ENCODE measurements around the gene LRMDA. TPM values are rescaled to one million over a fixed set of nuclear protein-coding genes. Genes with fewer than 3 reads are reported as not detected.

Gene LRMDA
- total RNA-seq, 1 donor from 2014 or later, result 19.4 TPM

DNA sequence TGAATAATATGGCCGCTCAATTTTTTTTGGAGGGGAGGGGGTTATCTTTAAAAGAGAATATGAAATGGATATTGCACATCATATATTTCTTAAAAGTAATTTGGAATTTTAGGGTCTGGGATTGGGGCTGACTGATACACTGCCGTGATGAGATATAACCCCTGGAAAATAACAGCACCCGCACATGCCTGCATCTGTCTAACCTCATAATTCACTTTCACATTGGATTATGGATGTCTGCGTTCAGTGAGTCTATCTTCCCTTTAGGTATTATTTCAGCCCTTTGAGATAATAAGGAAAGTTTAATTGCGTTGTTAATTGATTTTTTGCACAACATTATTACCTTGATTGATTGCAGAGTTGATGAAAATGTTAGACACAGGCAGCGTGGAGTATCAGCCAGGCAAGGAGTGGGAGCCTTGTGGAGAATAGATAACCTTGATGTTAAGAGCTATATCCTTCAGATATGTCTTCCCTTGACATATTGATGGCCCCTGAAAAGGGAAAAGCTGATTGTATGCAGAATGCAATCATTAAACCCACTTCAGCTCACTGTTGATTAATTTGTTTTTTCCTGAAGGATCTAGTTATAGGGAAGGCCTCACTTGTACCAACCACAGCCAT lies 1111.0 kb downstream of the LRMDA start:
- H3K36me3 Mint-ChIP-seq (ENCODE audit: low read depth, unreplicated experiment), result no peaks in the 10 kb centered on the region

DNA sequence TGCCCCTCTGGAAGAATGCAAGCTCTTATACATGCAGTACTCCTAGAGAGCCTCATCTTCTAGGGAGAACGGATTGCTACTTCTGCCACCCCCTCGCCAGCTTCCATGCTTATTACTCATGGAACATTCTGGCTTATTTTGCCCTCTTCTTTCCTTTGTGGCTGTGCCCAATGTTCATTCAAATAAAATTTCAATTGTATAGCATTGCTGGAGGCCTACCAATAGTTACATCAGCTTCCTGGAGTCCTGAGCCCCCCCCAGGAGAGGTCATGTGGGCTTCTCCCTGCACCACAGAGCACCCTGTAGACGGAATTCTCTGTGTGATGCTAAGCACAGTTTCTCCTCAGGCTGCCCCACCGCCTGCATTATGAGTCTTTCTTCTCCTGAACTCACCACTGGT lies 1112.2 kb downstream of the LRMDA start:
- DNase-seq (ENCODE audit: low spot score), result no peak
- H3K27me3 Mint-ChIP-seq (ENCODE audit: unreplicated experiment), result peaks cover 3% of the 10 kb centered on the region

More for the DNA sequence above, 1111.0 kb downstream of the LRMDA start:
- Mint-ChIP-seq H3K4me3 (ENCODE audit: unreplicated experiment) (no peak overlapping the region), H3K27ac (ENCODE audit: unreplicated experiment) (no peak overlapping the region), H3K4me1 (ENCODE audit: unreplicated experiment) (no peaks in the 10 kb centered on the region), H3K27me3 (ENCODE audit: unreplicated experiment) (peaks cover 3% of the 10 kb centered on the region), H3K9me3 (ENCODE audit: unreplicated experiment) (no peaks in the 10 kb centered on the region)
- DNase-seq (ENCODE audit: low spot score), result no peak
- TF ChIP-seq, protein P1, sequence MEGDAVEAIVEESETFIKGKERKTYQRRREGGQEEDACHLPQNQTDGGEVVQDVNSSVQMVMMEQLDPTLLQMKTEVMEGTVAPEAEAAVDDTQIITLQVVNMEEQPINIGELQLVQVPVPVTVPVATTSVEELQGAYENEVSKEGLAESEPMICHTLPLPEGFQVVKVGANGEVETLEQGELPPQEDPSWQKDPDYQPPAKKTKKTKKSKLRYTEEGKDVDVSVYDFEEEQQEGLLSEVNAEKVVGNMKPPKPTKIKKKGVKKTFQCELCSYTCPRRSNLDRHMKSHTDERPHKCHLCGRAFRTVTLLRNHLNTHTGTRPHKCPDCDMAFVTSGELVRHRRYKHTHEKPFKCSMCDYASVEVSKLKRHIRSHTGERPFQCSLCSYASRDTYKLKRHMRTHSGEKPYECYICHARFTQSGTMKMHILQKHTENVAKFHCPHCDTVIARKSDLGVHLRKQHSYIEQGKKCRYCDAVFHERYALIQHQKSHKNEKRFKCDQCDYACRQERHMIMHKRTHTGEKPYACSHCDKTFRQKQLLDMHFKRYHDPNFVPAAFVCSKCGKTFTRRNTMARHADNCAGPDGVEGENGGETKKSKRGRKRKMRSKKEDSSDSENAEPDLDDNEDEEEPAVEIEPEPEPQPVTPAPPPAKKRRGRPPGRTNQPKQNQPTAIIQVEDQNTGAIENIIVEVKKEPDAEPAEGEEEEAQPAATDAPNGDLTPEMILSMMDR (IDR thresholded peaks at IDR 0.05; ENCODE audit: unreplicated experiment), result no peak

DNA sequence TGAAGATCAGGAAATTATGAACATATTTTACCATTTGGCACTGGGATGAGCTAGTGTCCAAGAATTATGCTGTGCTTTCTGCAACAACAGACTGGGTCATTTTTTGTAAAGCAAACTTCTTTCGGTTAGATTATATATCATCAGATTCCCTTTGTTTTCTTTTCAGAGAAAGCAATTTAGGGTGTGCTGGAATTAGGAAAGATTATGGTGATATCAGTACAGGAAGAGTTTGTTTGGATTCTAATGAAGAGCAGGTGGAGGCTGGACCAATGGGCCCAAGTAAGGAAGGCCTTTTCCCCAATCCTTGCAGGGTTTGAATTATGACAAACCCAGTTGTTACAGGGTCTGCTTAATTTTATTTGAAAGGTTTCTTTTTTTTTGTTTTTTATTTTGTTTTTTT lies 1113.4 kb downstream of the LRMDA start:
- TF ChIP-seq, protein P1 (IDR thresholded peaks at IDR 0.05; ENCODE audit: unreplicated experiment), result no peak
- H3K4me3 Mint-ChIP-seq (ENCODE audit: unreplicated experiment), result no peak overlapping the region
- H3K36me3 Mint-ChIP-seq (ENCODE audit: low read depth, unreplicated experiment), result no peaks in the 10 kb centered on the region
- H3K27me3 Mint-ChIP-seq (ENCODE audit: unreplicated experiment), result peaks cover 3% of the 10 kb centered on the region
- no peak overlapping the region for H3K27ac Mint-ChIP-seq (ENCODE audit: unreplicated experiment)
- H3K9me3 Mint-ChIP-seq (ENCODE audit: unreplicated experiment), result no peaks in the 10 kb centered on the region
- DNase-seq (ENCODE audit: low spot score), result no peak
- peaks cover 4% of the 10 kb centered on the region for H3K4me1 Mint-ChIP-seq (ENCODE audit: unreplicated experiment)

More for the DNA sequence above, 1112.2 kb downstream of the LRMDA start:
- Mint-ChIP-seq H3K4me1 (ENCODE audit: unreplicated experiment) (no peaks in the 10 kb centered on the region), H3K9me3 (ENCODE audit: unreplicated experiment) (no peaks in the 10 kb centered on the region), H3K4me3 (ENCODE audit: unreplicated experiment) (no peak overlapping the region), H3K36me3 (ENCODE audit: low read depth, unreplicated experiment) (no peaks in the 10 kb centered on the region), H3K27ac (ENCODE audit: unreplicated experiment) (no peak overlapping the region)
- TF ChIP-seq, protein P1 (IDR thresholded peaks at IDR 0.05; ENCODE audit: unreplicated experiment), result no peak

DNA sequence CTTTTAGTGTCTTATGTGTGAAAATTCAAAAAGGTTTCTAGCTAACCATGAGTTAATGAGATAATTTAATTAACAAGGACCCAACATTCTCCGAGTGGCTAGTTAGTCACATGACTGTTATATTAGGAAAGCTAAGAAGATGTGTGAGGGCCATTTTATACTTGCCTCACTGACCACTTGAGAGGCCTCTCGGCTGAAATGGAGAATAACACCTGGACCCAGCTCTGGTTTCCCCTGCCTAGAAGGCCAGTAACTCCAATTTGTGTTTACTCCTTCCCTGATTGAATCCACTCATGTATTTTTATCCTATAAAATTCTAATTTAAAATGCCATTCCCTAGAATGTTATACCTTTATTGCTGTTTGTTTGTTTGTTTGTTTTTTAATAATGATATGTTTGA lies 1115.0 kb downstream of the LRMDA start:
- Mint-ChIP-seq H3K27me3 (ENCODE audit: unreplicated experiment) (peaks cover 3% of the 10 kb centered on the region), H3K9me3 (ENCODE audit: unreplicated experiment) (no peaks in the 10 kb centered on the region), H3K4me1 (ENCODE audit: unreplicated experiment) (peaks cover 4% of the 10 kb centered on the region), H3K27ac (ENCODE audit: unreplicated experiment) (no peak overlapping the region), H3K4me3 (ENCODE audit: unreplicated experiment) (no peak overlapping the region), H3K36me3 (ENCODE audit: low read depth, unreplicated experiment) (no peaks in the 10 kb centered on the region)
- TF ChIP-seq, protein P1 (IDR thresholded peaks at IDR 0.05; ENCODE audit: unreplicated experiment), result no peak
- DNase-seq (ENCODE audit: low spot score), result no peak

DNA sequence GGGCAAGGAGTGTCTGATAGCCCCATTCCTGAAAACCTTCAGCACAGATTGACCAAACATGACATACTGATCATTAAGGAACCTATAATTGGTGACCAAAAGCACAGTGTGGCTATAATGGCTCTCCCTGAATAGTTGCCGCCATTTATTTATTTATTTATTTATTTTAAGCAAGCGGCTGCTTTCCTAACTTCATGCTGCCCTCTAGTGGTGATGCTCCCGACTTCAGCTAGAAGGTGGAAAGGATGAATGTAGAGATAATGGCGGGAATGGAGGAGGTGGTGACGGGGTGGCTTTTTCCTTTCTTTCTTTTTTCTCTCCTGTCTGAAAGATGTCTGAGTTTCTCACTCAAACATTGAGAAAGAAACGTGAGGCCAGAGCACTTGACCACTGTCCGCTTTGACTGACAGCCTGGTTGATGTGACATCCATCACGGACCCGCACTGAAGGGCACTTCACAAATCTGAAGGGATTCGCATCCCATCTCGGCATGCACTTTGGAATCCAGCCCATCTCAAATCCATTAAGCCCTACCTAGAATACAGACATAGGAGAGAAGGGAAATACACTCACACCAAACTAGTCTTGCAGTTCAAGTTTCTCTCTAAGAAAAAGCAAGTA lies 1116.0 kb downstream of the LRMDA start:
- H3K9me3 Mint-ChIP-seq (ENCODE audit: unreplicated experiment), result no peaks in the 10 kb centered on the region
- peaks cover 3% of the 10 kb centered on the region for H3K27me3 Mint-ChIP-seq (ENCODE audit: unreplicated experiment)
- DNase-seq (ENCODE audit: low spot score), result peak; percentile 79
- TF ChIP-seq, protein P1 (IDR thresholded peaks at IDR 0.05; ENCODE audit: unreplicated experiment), result peak; percentile 82
- peaks cover 4% of the 10 kb centered on the region for H3K4me1 Mint-ChIP-seq (ENCODE audit: unreplicated experiment)
- no peaks in the 10 kb centered on the region for H3K36me3 Mint-ChIP-seq (ENCODE audit: low read depth, unreplicated experiment)
- H3K4me3 Mint-ChIP-seq (ENCODE audit: unreplicated experiment), result no peak overlapping the region
- no peak overlapping the region for H3K27ac Mint-ChIP-seq (ENCODE audit: unreplicated experiment)
